Measurements from ENCODE around the gene HTR1D.

GRCh38 chr1:23221107-23221506 lies 3.8 kb upstream of the HTR1D start:
- TF ChIP-seq CTCF (conservative IDR thresholded peaks at IDR 0.05) (no peak), EZH2 (IDR thresholded peaks at IDR 0.05; ENCODE audit: low read depth) (no peak)

All from PC-9 (cell line).